ENCODE measurements around the gene ZNF778.

ZNF778 gene

DNA sequence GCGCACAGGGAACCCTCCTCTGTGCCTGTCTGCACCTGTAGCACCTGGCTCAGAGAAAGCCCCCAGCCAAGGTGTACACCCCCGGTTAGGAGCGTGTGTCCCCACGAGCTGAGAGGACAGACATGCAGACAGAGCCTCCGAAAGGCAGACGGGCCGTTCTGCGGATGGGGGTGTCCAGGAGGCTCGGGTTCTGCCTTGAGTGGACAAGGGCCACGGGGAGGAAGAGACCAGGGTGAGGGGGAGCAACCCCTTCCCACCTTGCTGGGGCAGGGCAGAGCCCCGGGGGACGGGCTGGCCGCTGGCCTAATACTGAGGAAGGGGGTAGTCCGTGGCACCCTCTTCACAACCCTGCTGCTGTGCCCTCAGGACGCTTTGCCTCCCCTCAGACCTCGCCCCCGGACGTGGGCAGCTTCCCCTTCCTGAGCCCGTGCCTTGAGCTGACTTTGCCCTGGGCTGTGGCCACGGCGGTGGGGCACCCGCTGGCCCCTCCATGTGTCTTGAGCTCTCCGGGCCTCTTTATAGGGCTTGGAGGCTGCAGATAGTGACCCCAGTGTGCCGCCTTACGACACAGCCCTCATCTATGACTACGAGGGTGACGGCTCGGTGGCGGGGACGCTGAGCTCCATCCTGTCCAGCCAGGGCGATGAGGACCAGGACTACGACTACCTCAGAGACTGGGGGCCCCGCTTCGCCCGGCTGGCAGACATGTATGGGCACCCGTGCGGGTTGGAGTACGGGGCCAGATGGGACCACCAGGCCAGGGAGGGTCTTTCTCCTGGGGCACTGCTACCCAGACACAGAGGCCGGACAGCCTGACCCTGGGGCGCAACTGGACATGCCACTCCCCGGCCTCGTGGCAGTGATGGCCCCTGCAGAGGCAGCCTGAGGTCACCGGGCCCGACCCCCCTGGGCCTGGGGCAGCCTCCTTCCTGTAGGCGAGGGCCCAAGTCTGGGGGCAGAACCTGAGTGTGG lies 22.9 kb upstream of the ZNF778 start:
- DNase-seq (ENCODE audit: low spot score), result no peak

GRCh38 chr16:89195521-89196171 lies 21.9 kb upstream of the ZNF778 start:
- no peak for DNase-seq (ENCODE audit: low spot score)

GRCh38 chr16:89197033-89197632 lies 20.4 kb upstream of the ZNF778 start:
- no peak for DNase-seq (ENCODE audit: low spot score)

DNA sequence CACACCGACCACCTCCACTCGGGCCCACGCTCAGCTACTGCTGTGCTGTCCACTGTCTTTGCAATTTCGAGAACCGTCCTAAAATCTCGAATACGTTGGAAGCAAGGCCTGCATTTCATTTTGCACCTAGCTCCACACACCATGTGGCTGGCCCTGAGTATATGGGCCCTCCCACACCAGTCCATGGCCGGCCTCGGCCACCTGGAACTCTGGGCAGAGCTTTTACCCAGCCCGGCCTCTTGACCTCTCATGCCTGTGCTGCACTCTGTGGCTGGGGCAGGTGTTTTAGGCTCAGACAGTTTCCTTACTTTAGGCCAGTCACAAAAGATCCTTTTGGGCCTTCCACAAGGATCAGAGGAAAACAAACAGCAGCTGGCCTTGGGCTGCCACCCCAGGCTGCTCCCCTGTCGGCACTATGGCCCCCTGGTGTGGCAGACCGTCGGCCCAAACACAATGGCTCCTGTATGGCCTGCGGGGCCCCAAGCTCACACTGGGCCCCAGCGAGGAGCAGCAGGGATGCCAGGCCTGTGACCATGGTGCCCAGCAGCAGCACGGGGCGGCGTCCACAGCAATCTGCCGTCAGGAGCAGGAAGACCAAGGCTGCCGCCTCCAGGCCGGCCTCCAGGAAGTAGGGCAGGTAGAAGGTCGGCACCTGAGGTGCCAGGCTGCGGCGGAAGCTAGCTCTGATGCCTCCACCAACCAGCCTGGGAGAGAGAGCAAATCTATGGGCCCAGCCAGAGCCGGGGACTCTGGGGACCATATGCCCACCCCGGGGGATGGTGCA lies 19.7 kb upstream of the ZNF778 start:
- no peak for DNase-seq (ENCODE audit: low spot score)

GRCh38 chr16:89198417-89199240 lies 18.9 kb upstream of the ZNF778 start:
- peak; percentile 11 for DNase-seq (ENCODE audit: low spot score)

DNA sequence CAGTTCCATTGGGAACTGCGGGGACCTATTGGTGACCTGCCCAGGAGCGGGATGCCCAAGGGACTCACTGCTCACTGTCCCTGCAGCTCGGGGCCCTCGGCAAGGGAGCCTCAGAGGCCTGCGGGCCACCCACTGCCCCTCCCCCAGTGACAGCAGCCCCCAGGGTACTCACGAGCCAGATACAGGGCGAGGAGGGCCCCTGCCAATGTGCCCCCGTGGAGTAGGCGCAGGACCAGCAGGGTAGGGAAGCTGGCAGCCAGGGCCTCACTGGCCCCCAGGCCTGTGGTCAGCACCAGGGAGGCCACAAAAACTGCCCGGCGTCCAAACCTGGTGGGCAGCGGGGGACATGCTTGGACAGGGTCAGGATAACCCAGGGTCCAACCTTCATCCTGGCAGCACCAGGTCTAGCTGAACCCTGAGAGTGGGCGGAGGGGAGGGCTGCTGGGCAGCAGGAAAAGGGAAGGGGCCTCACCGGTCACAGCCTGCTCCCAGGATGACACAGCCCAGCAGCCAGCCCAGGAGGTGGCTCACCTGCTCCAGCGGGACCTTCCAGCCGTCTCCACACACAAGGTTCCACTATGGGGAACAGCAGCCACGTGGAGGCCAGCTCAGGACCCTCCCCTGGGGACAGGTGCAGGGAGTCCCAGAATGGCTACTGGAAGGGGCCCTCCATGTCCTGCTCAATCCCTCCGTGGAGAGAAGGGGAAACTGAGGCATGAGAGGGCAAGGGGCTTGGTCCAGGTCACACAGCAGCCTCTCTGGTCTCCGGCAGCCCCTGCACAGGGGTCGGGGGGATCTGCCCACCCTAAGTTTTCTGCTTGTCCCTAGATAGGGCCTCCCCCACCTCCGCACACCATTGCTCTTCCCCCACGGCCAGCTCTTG lies 18.0 kb upstream of the ZNF778 start:
- peak; percentile 15 for DNase-seq (ENCODE audit: low spot score)

GRCh38 chr16:89200124-89200849 lies 17.2 kb upstream of the ZNF778 start, which contains the start of gene SLC22A31:
Gene SLC22A31 (minus strand): TSS chr16:89200537. CDS start chr16:89200501, 36 bp downstream.
- DNase-seq (ENCODE audit: low spot score), result peak; percentile 33

GRCh38 chr16:89200850-89201411 lies 16.6 kb upstream of the ZNF778 start:
- no peak for DNase-seq (ENCODE audit: low spot score)

DNA sequence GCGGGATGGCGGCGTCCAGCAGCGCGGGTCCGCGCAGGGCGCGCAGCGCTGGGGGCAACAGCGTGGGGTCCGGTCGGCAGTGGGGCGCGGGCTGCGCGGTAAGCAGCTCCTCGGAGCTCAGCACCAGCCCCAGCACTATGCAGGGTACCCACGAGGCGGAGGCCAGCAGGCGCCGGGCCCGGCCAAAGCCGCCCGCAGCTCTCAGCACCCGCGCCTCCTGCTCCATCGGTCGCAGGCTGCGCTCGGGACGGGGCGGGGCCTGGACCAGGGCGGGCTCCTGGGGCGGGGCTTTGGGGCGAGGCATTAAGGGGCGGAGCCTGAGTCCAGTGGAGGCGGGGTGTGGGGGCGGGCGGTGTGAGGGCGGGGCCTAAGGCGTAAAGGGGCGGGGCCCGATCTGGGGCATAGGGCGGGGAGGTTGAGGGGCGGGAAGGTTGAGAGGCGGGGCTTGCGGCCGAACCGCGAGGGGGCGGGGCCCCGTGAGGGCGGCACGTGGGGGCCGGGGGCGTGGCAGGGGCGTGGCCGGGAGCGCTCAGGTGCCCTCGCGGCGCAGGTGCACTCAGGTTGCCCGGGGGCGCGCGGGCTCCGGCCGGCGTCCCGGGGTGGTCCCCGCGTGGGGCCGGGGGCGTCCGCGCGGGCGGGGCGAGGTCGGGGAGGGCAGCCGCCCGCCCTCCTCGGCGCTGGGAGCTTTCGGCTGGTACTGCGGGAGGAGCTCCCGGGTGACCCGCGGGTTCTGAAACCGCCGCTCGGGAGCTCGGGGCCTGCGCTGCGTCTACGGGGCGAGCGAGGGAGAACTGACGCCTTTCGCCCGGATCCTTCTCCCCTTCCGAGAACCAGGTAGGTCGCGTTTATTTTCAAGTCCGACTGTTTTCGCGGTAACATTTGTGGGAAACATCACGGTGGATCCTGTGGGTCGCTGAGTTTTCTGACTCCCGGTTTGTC lies 15.8 kb upstream of the ZNF778 start:
- DNase-seq (ENCODE audit: low spot score), result peak; percentile 98

- DNase-seq (ENCODE audit: low spot score), result no peak
These were observed 14.9 kb upstream of the ZNF778 start for GRCh38 chr16:89202422-89203215.

DNA sequence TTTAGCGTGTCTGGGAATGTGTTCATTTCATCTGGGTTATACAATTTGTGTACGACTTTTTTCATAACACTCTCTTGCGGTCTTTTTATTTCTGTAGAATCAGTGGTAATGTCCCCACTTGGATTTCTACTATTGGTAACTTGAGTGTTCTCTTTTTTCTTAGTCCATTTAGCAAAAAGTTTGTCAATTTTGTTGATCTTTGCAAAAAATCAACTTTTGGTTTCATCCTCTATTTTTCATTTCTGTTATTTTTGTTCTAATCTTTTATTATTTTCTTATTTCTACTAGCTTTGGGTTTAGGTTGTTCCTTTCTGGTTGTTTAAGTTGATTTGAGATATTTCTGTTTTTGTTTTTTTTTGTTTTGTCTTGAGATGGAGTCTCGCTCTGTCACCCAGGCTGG lies 9.5 kb upstream of the ZNF778 start:
- DNase-seq (ENCODE audit: low spot score), result no peak

DNA sequence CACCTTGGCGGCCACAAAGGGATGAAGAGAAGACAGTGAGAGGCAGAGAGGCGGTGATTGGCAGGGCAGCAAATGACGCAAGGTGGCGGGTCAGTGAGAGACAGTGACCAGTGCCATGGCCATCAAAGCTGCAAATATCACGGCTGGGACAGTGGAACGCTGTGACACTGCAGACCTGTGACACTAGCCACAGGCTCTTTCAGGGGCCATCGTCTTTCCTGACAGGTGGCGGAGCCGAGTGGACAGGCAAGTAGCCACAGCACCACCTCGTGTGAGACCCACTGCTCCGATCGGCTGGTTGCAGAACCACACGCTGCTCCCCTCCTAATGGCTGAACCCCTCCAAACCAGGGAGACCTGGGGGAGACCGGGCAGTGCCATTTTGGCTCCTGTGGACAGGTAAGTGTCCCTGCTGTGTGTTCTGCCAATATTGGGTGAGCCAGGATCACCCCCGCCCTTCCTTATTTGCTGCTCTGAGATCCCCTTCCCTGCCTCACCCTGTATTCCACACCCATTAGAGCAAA lies 7.9 kb upstream of the ZNF778 start:
- no peak for DNase-seq (ENCODE audit: low spot score)

DNA sequence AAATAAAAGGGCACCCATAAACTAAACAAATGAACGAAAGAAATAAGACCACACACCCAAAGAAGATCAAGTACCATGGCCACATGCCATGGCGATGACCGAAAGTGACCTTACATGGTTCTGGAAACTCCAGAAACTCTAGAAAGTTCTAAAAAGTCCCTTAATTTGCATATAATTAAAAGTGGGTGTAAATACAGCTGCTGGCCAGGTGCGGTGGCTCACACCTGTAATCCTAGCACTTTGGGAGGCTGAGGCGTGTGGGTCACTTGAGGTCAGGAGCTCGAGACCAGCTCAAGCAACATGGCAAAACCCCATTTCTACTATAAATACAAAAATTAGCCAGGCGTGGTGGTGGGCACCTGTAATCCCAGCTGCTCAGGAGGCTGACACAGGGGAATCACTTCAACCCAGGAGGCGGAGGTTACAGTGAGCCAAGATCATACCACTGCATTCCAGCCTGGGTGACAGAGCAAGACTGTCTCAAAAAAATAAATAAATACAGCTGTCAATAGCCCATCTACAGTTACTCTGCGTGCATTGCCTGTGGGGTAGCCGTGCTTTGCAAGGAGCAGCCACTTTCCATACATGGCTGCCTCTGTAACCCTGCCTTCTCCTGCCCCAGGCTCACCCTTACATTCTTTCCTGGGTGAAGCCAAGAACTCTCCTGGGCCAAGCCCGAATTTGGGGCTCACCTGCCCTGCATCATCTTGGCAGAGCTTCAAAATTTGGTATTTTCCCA lies 7.2 kb upstream of the ZNF778 start:
- DNase-seq (ENCODE audit: low spot score), result no peak

DNA sequence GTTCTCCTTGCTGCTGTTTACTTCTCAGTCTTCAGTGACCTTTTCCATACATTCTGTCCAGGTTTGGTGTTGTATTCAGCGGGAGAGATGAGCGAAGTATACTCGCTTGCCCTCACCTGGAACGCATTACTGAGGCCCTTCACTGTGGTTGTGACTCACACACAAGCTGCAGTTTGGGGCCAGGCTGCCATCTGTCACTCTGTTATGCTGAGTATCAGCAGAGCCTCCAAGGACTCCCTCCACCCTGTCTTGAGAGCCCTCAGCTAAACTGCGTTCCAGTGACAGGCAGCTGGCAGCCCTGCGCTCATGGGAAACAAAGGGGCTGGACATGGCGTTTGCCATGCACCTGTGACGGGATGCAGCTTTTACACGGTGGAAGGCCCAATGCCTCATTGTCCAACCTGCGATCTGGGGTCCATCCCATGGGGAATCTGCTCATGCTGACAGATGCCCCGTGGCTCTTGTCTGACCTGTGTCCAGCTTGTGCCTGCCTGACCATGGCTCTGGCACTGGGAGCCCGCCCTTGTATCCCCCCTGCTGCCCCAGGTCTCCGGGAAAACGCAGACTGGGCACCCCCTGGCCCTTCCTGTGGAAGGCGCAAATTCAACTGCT lies 6.5 kb upstream of the ZNF778 start:
- DNase-seq (ENCODE audit: low spot score), result peak; percentile 40

DNA sequence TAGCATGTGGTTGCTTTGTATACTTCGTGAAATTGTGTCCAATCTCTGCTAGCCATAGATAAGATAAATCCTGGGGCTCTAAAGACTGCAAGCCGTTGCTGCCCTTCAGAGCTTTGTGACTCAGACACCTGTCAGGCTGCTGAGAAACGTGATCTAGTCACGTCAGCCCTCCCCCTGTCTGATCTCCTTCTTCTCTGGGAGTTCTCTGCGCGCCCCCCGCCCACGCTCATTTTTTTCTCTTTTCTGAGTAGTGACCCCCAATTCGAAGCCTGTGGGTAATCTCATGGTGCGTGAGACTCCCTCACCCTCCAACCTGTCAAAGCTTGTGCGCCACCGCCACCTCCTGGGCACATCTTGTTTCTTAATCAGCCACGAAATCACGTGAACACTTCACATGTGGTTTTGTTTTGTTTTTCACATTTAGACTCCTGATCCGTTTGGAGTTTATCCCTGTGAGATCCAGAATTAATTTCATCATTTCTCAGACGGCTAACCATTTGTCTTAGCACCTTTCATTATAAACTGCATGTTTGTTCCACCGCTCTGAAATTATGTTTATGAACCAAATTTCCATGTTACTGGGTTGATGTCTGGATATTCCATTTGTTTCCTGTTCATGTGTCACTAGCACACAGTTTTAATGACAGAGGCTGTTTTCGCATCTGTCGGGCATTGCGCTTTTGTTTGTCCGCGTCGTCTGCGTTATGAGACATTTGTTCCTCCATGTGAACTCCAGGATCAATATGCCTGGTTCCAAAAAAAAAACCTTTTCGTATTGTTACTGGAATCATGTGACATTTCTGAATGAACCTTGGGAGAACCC lies 977 bp upstream of the ZNF778 start:
- DNase-seq (ENCODE audit: low spot score), result peak; percentile 81
